Fibroblast of lung (primary cell): ENCODE results near the gene SLC16A5.

Experiments used
- CTCF ChIP-seq, 2 donors: IDR thresholded peaks in 1 of 2; conservative IDR thresholded peaks in 1 of 2; 1 replicate in 1 of 2; 2 replicates in 1 of 2; pipeline ENCODE4 v1.5.1; 2011 to 2012; ENCODE audit warnings: low read length in 2 of 2, control low read depth in 1 of 2, inconsistent platforms in 1 of 2, low read depth in 1 of 2, mild to moderate bottlenecking in 1 of 2
- EZH2 ChIP-seq: IDR thresholded peaks from 2 replicates; pipeline ENCODE4 v1.5.1; 2012; ENCODE audit warnings: low read length, control low read depth, mild to moderate bottlenecking; ENCODE audit errors: missing control alignments

GRCh38 chr17:75088465-75089417 lies 987 bp downstream of the SLC16A5 start:
- no peak for TF ChIP-seq CTCF (conservative IDR thresholded peaks at IDR 0.05 in 1 of 2, IDR thresholded peaks at IDR 0.05 in 1 of 2; ENCODE audit: low read depth in 1 of 2, low read length in 2 of 2)
- TF ChIP-seq EZH2 = no peak
